GM12891 (cell line): ENCODE data around the gene PRSS8.

Experiments used
- POLR2A ChIP-seq: IDR thresholded peaks from 2 replicates; pipeline ENCODE4 v1.6.1; 2011; ENCODE audit warnings: low read depth, low read length, control low read depth
- TAF1 ChIP-seq: IDR thresholded peaks from 2 replicates; pipeline ENCODE4 v1.6.1; 2011; ENCODE audit warnings: low read depth, low read length, control low read depth

- TF ChIP-seq POLR2A (no peak), TAF1 (no peak)
Measured at GRCh38 chr16:31083556-31083955, 52.0 kb downstream of the PRSS8 start.
